Measurements from ENCODE around the gene HPSE2.

- TF ChIP-seq, protein P1, sequence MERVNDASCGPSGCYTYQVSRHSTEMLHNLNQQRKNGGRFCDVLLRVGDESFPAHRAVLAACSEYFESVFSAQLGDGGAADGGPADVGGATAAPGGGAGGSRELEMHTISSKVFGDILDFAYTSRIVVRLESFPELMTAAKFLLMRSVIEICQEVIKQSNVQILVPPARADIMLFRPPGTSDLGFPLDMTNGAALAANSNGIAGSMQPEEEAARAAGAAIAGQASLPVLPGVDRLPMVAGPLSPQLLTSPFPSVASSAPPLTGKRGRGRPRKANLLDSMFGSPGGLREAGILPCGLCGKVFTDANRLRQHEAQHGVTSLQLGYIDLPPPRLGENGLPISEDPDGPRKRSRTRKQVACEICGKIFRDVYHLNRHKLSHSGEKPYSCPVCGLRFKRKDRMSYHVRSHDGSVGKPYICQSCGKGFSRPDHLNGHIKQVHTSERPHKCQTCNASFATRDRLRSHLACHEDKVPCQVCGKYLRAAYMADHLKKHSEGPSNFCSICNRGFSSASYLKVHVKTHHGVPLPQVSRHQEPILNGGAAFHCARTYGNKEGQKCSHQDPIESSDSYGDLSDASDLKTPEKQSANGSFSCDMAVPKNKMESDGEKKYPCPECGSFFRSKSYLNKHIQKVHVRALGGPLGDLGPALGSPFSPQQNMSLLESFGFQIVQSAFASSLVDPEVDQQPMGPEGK (CRISPR knock-in tag; IDR thresholded peaks at IDR 0.05; ENCODE audit: borderline replicate concordance) = no peak
- TF ChIP-seq ZFP3 (CRISPR knock-in tag; IDR thresholded peaks at IDR 0.05) (no peak), ISL1 (CRISPR knock-in tag; IDR thresholded peaks at IDR 0.05) (no peak), PPARA (CRISPR knock-in tag; IDR thresholded peaks at IDR 0.05; ENCODE audit: borderline replicate concordance) (no peak), OSR1 (CRISPR knock-in tag; IDR thresholded peaks at IDR 0.05) (no peak), GLIS3 (CRISPR knock-in tag; IDR thresholded peaks at IDR 0.05) (no peak), CSDC2 (CRISPR knock-in tag; IDR thresholded peaks at IDR 0.05) (no peak)
- TF ChIP-seq, protein P2, sequence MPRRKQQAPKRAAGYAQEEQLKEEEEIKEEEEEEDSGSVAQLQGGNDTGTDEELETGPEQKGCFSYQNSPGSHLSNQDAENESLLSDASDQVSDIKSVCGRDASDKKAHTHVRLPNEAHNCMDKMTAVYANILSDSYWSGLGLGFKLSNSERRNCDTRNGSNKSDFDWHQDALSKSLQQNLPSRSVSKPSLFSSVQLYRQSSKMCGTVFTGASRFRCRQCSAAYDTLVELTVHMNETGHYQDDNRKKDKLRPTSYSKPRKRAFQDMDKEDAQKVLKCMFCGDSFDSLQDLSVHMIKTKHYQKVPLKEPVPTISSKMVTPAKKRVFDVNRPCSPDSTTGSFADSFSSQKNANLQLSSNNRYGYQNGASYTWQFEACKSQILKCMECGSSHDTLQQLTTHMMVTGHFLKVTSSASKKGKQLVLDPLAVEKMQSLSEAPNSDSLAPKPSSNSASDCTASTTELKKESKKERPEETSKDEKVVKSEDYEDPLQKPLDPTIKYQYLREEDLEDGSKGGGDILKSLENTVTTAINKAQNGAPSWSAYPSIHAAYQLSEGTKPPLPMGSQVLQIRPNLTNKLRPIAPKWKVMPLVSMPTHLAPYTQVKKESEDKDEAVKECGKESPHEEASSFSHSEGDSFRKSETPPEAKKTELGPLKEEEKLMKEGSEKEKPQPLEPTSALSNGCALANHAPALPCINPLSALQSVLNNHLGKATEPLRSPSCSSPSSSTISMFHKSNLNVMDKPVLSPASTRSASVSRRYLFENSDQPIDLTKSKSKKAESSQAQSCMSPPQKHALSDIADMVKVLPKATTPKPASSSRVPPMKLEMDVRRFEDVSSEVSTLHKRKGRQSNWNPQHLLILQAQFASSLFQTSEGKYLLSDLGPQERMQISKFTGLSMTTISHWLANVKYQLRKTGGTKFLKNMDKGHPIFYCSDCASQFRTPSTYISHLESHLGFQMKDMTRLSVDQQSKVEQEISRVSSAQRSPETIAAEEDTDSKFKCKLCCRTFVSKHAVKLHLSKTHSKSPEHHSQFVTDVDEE (CRISPR knock-in tag; IDR thresholded peaks at IDR 0.05) = no peak
- TF ChIP-seq, protein P3, sequence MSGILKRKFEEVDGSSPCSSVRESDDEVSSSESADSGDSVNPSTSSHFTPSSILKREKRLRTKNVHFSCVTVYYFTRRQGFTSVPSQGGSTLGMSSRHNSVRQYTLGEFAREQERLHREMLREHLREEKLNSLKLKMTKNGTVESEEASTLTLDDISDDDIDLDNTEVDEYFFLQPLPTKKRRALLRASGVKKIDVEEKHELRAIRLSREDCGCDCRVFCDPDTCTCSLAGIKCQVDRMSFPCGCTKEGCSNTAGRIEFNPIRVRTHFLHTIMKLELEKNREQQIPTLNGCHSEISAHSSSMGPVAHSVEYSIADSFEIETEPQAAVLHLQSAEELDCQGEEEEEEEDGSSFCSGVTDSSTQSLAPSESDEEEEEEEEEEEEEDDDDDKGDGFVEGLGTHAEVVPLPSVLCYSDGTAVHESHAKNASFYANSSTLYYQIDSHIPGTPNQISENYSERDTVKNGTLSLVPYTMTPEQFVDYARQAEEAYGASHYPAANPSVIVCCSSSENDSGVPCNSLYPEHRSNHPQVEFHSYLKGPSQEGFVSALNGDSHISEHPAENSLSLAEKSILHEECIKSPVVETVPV (CRISPR knock-in tag; IDR thresholded peaks at IDR 0.05) = no peak
These were observed 802.3 kb downstream of the HPSE2 start for GRCh38 chr10:98433371-98433770.
